ENCODE results near the gene PRODH2. TPM values are rescaled to one million over a fixed set of nuclear protein-coding genes. Genes with fewer than 3 reads are reported as not detected.

Gene PRODH2
- total and polyA plus RNA-seq, 2 of the 13 experiments (the other 11 are each of a cell fraction or from before 2014, with no cell fraction given) = 86.7 to 118 TPM

GRCh38 chr19:35828692-35829301 lies 16.2 kb upstream of the PRODH2 start (continued):
- TF ChIP-seq EEA1 (CRISPR knock-in tag; IDR thresholded peaks at IDR 0.05; ENCODE audit: borderline replicate concordance) (peak; percentile 95; the same call in 1 of the 2 replicates), SIN3A (IDR thresholded peaks at IDR 0.05; ENCODE audit: borderline replicate concordance, low read depth, low read length) (peak; percentile 86; the same call in 1 of the 2 replicates), CBX5 (CRISPR knock-in tag; IDR thresholded peaks at IDR 0.05; ENCODE audit: borderline replicate concordance) (peak; percentile 80; the same call in 1 of the 2 replicates), MTA3 (CRISPR knock-in tag; IDR thresholded peaks at IDR 0.05) (peak; percentile 91; the same call in 1 of the 2 replicates), ZNF761 (CRISPR knock-in tag; conservative IDR thresholded peaks at IDR 0.05) (0 out of 2 replicates have a peak, but pooled peaks have one; percentile 46), FOXJ3 (CRISPR knock-in tag; IDR thresholded peaks at IDR 0.05; ENCODE audit: borderline replicate concordance) (no peak), EED (CRISPR knock-in tag; IDR thresholded peaks at IDR 0.05) (no peak; the same call in 1 of the 2 replicates), ZSCAN12 (CRISPR knock-in tag; IDR thresholded peaks at IDR 0.05) (peak; percentile 94; the same call in 1 of the 2 replicates), CERS6 (CRISPR knock-in tag; IDR thresholded peaks at IDR 0.05) (peak; percentile 40; the same call in 1 of the 2 replicates), HIC2 (CRISPR knock-in tag; IDR thresholded peaks at IDR 0.05; ENCODE audit: low read depth) (peak; percentile 46; the same call in 1 of the 2 replicates), AGO2 (optimal IDR thresholded peaks at IDR 0.05; ENCODE audit: low read depth, low read length) (no peak), ZNF770 (CRISPR knock-in tag; IDR thresholded peaks at IDR 0.05) (0 out of 2 replicates have a peak, but pooled peaks have one; percentile 28), NFIB (CRISPR knock-in tag; IDR thresholded peaks at IDR 0.05; ENCODE audit: borderline replicate concordance) (no peak), PREB (CRISPR knock-in tag; IDR thresholded peaks at IDR 0.05) (no peak), TFDP1 (CRISPR knock-in tag; IDR thresholded peaks at IDR 0.05; ENCODE audit: borderline replicate concordance) (peak; percentile 51; the same call in 1 of the 2 replicates), HNF1A (IDR thresholded peaks at IDR 0.05; ENCODE audit: low read depth) (no peak), HNF1A (CRISPR knock-in tag; IDR thresholded peaks at IDR 0.05; ENCODE audit: borderline replicate concordance) (no peak)
